ENCODE results near the gene RAB1A. TPM values are rescaled to one million over a fixed set of nuclear protein-coding genes. Genes with fewer than 3 reads are reported as not detected.
A peak's percentile ranks its signal among the peaks of the same experiment; 100 is the strongest.

The RAB1A gene
- total and polyA plus RNA-seq, 2 of the 13 experiments (the other 11 are each of a cell fraction or from before 2014, with no cell fraction given) = 206 to 226 TPM

GRCh38 chr2:65054749-65055421 lies 75.0 kb downstream of the RAB1A start (continued):
- TF ChIP-seq EHMT2 (IDR thresholded peaks at IDR 0.05; ENCODE audit: borderline replicate concordance, low read depth, low read length) (peak; percentile 81; the same call in 1 of the 2 replicates), SAP130 (CRISPR knock-in tag; IDR thresholded peaks at IDR 0.05; ENCODE audit: low read depth) (peak; percentile 61; the same call in 1 of the 2 replicates), ZNF264 (CRISPR knock-in tag; IDR thresholded peaks at IDR 0.05) (peak; percentile 76), ZNF572 (CRISPR knock-in tag; IDR thresholded peaks at IDR 0.05) (no peak), HMG20A (CRISPR knock-in tag; IDR thresholded peaks at IDR 0.05; ENCODE audit: borderline replicate concordance) (peak; percentile 25; the same call in 1 of the 2 replicates), ZBTB43 (CRISPR knock-in tag; conservative IDR thresholded peaks at IDR 0.05) (0 out of 2 replicates have a peak, but pooled peaks have one; percentile 52), YEATS4 (CRISPR knock-in tag; IDR thresholded peaks at IDR 0.05; ENCODE audit: borderline replicate concordance) (no peak; the same call in 1 of the 2 replicates), SNAPC5 (CRISPR knock-in tag; IDR thresholded peaks at IDR 0.05; ENCODE audit: borderline replicate concordance) (no peak), ZNF335 (CRISPR knock-in tag; IDR thresholded peaks at IDR 0.05) (no peak), ZBTB7B (CRISPR knock-in tag; IDR thresholded peaks at IDR 0.05) (peak; percentile 74; the same call in 1 of the 2 replicates), THYN1 (CRISPR knock-in tag; IDR thresholded peaks at IDR 0.05; ENCODE audit: borderline replicate concordance, low read depth) (no peak), ZSCAN20 (CRISPR knock-in tag; IDR thresholded peaks at IDR 0.05; ENCODE audit: borderline replicate concordance) (no peak), FOSL2 (CRISPR knock-in tag; IDR thresholded peaks at IDR 0.05) (no peak), NCOA2 (CRISPR knock-in tag; IDR thresholded peaks at IDR 0.05) (peak; percentile 23; the same call in 1 of the 2 replicates), ZNF382 (CRISPR knock-in tag; IDR thresholded peaks at IDR 0.05; ENCODE audit: borderline replicate concordance) (no peak), ZNF543 (CRISPR knock-in tag; IDR thresholded peaks at IDR 0.05) (no peak), ZNF326 (CRISPR knock-in tag; IDR thresholded peaks at IDR 0.05; ENCODE audit: borderline replicate concordance) (no peak), ZNF30 (CRISPR knock-in tag; IDR thresholded peaks at IDR 0.05) (no peak), ZNF580 (CRISPR knock-in tag; IDR thresholded peaks at IDR 0.05; ENCODE audit: borderline replicate concordance, low read depth) (no peak), ZNF570 (CRISPR knock-in tag; IDR thresholded peaks at IDR 0.05; ENCODE audit: borderline replicate concordance) (0 out of 2 replicates have a peak, but pooled peaks have one; percentile 47), PTBP1 (IDR thresholded peaks at IDR 0.05; ENCODE audit: low read depth, low read length, poor library complexity, severe bottlenecking) (no peak), ZNF776 (CRISPR knock-in tag; IDR thresholded peaks at IDR 0.05) (no peak), PHF21A (CRISPR knock-in tag; IDR thresholded peaks at IDR 0.05) (no peak), NR2F6 (IDR thresholded peaks at IDR 0.05) (peak; percentile 69), NR2F6 (CRISPR knock-in tag; IDR thresholded peaks at IDR 0.05) (peak; percentile 51; the same call in 1 of the 2 replicates)
- TF ChIP-seq, protein P1, sequence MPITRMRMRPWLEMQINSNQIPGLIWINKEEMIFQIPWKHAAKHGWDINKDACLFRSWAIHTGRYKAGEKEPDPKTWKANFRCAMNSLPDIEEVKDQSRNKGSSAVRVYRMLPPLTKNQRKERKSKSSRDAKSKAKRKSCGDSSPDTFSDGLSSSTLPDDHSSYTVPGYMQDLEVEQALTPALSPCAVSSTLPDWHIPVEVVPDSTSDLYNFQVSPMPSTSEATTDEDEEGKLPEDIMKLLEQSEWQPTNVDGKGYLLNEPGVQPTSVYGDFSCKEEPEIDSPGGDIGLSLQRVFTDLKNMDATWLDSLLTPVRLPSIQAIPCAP (CRISPR knock-in tag; IDR thresholded peaks at IDR 0.05; ENCODE audit: low read depth) = no peak
- TF ChIP-seq, protein P2, sequence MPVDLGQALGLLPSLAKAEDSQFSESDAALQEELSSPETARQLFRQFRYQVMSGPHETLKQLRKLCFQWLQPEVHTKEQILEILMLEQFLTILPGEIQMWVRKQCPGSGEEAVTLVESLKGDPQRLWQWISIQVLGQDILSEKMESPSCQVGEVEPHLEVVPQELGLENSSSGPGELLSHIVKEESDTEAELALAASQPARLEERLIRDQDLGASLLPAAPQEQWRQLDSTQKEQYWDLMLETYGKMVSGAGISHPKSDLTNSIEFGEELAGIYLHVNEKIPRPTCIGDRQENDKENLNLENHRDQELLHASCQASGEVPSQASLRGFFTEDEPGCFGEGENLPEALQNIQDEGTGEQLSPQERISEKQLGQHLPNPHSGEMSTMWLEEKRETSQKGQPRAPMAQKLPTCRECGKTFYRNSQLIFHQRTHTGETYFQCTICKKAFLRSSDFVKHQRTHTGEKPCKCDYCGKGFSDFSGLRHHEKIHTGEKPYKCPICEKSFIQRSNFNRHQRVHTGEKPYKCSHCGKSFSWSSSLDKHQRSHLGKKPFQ (CRISPR knock-in tag; IDR thresholded peaks at IDR 0.05; ENCODE audit: insufficient replicate concordance) = no peak
